Endometrial microvascular endothelial cells (primary cell): Measurements from ENCODE around the gene NUP62CL. TPM values are rescaled to one million over a fixed set of nuclear protein-coding genes. Genes with fewer than 3 reads are reported as not detected.
"Not testable (repeated sequence)": the region's sequence is repeated elsewhere in the genome, so short reads cannot be mapped to it uniquely, and the experiment has no call there.

Source experiments
- in situ Hi-C: cut with HindIII; loops from 2 replicates; pipeline ENCODE4 v1.10.0; 2017; ENCODE audit warnings: low sequenced_read_pairs, low pct_unique_long_range_greater_than_20kb; ENCODE audit errors: inconsistent ontology term
- total RNA-seq: library from RNA; depleted of rRNA; stranded (reverse); fragments of >200 nt; gene quantifications from one replicate; pipeline ENCODE4 v1.2.3, GENCODE V29; 2015; ENCODE audit errors: inconsistent ontology term

NUP62CL gene
- total RNA-seq, 1 donor from 2014 or later: not detected

DNA sequence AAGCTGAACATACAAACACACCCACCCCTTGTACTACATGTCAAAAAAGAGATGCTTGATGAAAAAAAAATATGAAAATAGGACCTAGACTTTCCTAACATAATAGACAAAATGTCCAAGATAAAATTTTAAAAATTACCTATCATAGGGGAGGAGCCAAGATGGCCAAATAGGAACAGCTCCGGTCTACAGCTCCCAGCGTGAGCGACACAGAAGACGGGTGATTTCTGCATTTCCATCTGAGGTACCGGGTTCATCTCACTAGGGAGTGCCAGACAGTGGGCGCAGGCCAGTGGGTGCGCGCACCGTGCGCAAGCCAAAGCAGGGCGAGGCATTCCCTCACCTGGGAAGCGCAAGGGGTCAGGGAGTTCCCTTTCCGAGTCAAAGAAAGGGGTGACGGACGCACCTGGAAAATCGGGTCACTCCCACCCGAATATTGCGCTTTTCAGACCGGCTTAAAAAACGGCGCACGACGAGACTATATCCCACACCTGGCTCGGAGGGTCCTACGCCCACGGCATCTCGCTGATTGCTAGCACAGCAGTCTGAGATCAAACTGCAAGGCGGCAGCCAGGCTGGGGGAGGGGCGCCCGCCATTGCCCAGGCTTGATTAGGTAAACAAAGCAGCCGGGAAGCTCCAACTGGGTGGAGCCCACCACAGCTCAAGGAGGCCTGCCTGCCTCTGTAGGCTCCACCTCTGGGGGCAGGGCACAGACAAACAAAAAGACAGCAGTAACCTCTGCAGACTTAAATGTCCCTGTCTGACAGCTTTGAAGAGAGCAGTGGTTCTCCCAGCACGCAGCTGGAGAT lies 50.4 kb downstream of the NUP62CL start:
- in situ Hi-C loops: not testable (repeated sequence)

DNA sequence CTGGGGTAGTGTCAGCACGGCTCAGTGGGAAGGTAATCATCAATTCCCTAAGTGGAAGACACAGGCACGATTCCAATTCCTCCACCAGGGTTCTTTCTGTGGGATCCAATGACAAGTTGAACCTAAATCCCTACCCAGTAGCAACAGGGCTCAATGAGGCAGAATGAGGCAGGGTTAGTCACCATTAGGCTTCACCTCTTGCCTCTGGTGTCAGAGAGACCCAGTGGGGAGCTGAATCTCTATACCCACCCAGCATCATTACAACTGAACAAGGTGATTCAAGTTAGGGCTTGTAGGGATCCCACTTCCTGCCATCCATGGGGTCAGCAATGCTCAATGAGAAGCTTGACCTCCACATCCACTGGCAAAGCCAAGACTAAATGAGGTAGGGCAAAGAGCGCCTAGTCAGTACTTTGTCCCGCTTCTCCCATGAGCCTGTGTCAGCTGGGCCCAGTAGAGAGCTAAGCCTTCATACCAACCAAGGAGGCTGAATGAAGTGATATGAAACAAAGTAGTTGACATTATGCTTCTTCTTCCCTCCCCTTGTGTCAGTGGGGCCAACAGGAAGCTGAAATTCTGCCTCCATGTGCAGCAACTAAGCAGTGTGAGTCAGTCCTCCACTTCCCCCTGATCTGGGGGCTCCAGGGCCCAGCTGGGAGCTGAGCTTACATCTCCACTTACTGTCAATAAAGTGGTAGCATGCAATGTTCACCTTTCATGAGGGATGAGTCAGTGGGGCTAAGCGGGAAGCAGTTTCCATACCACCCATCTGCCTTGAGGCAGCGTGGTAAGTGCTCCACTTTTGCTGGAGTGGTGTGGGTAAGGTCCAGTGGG lies 51.2 kb downstream of the NUP62CL start:
- in situ Hi-C loops: no loop called here

- in situ Hi-C loops: no loop called here
These were observed 53.2 kb downstream of the NUP62CL start for GRCh38 chrX:107153005-107153404.

DNA sequence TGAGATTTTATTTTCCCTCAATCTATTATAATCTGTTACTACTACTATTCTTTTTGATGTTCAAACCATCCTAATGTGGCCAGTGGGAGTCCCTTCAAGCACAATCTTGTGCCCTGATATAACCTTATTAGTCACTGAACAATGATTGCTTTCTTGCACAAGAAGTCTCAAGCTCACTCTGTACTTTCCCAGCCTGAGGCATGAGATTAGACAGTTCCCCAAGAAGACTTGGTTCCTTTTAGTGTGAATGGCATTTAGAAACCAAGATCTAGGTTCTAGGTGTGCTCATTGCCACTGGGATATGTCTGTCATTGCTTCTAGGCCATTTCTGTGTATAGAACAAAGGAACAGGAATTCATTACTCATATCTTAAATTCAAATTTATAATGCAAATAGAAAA lies 59.6 kb downstream of the NUP62CL start:
- in situ Hi-C loops: no loop called here

DNA sequence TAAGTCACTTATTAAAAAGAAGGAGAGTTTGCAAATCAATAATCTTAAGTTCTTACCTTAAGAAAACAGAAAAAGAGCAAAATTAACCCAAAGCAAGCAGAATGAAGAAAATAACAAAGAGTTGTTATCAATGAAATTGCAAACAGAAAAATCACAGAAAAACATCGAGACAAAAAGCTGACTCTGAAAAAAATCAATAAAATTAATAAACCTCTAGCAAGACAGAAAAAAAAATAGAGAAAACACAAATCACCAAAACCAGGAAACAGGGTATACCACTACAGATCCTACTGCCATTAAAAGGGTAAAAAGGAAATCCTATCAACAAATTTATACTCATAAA lies 70.3 kb downstream of the NUP62CL start:
- in situ Hi-C loops: no loop called here

- in situ Hi-C loops: no loop called here
These were observed 70.9 kb downstream of the NUP62CL start for GRCh38 chrX:107135049-107135964.

DNA sequence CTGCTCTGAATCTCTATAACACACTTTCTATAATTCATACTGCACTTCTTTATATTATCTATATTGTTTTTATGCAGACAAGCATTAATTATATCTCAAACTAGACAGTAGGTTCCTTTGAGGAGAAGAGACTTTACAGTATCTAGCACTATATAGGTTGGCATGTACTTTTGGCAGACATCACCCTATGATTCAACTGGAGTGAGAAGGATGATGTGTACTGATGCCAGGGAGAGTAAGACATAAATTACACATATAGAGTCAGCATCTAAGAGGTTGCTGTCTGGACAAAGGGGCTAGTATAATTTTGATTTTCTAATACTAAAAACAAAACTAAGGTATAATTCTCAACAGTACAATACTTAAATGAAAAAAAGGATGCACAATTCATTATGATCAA lies 82.5 kb downstream of the NUP62CL start:
- in situ Hi-C loops: no loop called here

DNA sequence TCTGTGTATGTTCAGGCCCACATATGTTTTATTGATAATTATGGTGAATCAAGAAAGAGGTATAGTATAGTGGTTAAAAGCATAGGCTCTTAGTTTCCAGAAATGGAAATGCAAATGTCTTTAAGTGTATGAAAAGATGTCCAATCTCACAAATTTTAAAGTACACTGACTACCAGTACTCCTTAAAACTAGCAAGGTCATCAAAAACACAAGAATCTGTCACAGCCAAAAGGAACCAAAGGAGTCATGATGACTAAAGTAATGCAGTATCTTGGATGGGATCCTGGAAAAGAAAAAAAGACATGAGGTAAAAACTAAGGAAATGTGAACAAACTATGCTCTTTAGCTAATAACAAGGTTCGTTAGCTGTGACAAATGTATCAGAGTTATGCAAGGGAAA lies 87.0 kb downstream of the NUP62CL start:
- in situ Hi-C loops: no loop called here

DNA sequence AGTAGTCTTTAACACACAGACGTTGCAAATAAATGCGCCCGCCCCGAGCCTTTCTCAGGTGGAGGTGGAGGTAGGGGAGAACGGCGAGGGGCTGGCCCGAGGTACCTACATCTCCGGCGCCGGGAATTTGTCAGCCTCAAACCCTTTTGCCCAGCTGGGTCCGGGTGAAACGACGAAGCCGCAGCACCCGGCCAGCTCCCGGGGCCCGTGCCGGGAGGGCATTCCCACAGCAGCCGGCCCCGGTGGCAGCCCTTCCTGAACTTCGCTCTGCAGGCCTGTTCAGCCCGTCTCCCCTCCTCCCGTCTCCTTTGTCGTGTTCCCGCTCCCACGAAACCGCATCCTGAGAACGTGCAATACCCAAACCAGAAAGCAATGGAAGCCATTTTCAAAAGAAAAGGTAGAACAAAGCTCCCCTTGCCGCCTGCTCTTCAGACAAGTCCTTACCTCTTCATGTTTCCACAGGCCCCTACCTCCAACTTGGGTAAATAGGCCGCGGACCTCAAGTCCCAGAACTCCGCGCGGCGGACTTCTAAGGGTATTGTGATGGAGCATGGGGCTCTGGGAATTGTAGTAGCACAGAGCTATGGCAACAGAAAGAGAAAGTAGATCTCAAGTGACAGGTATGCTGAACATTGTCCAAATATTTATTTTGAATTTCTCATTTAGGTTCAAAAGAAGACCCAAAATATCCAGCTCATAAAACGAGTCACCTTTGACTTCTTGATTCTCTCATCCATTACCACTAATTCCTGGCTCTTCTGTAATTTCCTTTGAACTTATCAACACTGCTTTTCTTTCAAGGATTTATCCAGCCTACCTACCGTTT lies 87.7 kb downstream of the NUP62CL start, which contains the start of gene RBM41:
RBM41 (minus strand) TSS at position 501 of the 826 bp plus-strand sequence; CDS start at position 452, 49 bp downstream.
- in situ Hi-C loops: no loop called here

GRCh38 chrX:107117993-107118321 lies 88.3 kb downstream of the NUP62CL start:
- in situ Hi-C loops: no loop called here

DNA sequence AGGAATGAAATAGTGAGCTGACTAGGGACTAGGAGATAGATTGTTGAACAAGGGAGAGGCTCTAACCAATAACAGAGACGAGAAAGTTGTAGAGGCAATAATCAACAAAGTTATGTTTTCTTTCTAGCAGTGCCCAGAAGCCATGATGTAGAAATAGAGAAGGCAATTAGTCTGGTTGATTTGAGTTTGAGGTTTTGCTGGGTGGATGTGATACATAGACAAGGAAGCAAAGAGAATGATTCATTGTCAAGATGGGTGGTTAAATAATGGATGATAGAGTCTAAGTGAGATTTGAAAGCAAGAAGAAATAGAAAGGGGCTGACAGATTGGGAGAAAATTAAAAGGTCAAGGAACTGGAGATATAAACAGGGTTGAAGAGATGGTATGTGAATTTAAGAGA lies 98.8 kb downstream of the NUP62CL start:
- in situ Hi-C loops: no loop called here

DNA sequence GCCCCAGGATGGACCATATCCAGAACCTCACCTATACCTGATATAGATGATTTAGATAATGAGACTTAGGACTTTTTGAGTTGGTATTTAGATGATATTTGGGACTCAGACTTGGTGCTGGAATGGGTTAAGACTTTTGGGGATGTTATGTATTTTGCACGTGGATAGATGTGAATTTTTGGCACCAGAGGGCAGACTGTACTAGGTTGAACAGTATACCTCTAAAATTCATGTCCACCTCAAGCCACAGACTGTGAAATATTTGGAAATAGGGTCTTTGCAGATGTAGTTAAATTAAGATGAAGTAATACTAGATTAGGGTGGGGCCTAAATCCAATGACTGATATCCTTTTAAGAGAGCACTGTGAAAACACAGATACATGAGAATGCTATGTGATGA lies 103.3 kb downstream of the NUP62CL start:
- in situ Hi-C loops: no loop called here

DNA sequence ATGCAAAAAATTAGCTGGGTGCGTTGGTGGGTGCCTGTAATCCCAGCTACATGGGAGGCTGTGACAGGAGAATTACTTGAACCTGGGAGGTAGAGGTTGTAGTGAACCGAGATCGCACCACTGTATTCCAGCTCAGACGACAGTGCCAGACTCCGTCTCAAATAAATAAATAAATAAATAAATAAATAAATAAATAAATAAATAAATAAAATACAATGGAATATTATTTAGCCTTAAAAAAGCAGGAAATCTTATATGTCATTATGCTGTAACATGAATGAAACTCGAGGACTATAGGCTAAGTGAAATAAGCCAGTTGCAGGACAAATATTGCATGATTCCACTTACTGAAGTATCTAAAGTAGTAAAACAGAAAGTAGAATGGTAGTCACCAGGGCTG lies 130.1 kb downstream of the NUP62CL start:
- in situ Hi-C loops: no loop called here

Other genes with a start within 250 kb of the NUP62CL start
- gene MORC4, start 206.2 kb downstream of the NUP62CL start, total RNA-seq: 9.5 TPM
- 11.1 TPM for gene RBM41, start 87.6 kb downstream of the NUP62CL start, total RNA-seq
- not detected for gene DNAAF6, start 178 bp upstream of the NUP62CL start, total RNA-seq
- gene FRMPD3, start 243.2 kb upstream of the NUP62CL start, total RNA-seq: not detected